OCI-LY1 (cell line): ENCODE data around the gene TGFBR1.

Source experiments
- EZH2 ChIP-seq: fragments of 200-600 bp; sonication (generic), shearing (Covaris generic); IDR thresholded peaks from 2 replicates; pipeline ENCODE4 v1.8.0; 2017; ENCODE audit warnings: borderline replicate concordance, mixed run types, mild to moderate bottlenecking, antibody characterized with exemption, low read length, moderate library complexity, mixed read lengths
- TF ChIP-seq, protein P1 (sequence below): fragments of 200-600 bp; sonication (generic), shearing (Covaris generic); IDR thresholded peaks from 2 replicates; pipeline ENCODE4 v1.5.1; 2017; ENCODE audit warnings: mild to moderate bottlenecking, antibody characterized with exemption, low read length, moderate library complexity, mixed read lengths

DNA sequence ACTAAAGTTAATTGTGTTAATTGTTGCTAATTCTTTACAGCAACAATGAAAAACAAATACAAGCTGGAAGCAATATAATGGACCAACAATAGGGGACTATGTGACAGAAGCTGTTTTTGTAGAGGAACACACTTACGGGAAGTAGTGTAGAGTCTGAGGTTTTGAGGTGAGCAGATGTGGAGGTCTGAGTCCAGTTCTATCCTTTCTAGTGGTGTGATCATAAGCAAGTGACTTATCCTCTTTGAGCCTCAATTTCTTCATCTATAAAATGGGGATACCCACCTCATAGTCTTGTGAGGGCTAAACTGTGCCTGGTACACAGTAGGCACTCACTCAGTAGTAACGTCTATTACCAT, 88.5 kb downstream of the TGFBR1 start:
- TF ChIP-seq, protein P1, sequence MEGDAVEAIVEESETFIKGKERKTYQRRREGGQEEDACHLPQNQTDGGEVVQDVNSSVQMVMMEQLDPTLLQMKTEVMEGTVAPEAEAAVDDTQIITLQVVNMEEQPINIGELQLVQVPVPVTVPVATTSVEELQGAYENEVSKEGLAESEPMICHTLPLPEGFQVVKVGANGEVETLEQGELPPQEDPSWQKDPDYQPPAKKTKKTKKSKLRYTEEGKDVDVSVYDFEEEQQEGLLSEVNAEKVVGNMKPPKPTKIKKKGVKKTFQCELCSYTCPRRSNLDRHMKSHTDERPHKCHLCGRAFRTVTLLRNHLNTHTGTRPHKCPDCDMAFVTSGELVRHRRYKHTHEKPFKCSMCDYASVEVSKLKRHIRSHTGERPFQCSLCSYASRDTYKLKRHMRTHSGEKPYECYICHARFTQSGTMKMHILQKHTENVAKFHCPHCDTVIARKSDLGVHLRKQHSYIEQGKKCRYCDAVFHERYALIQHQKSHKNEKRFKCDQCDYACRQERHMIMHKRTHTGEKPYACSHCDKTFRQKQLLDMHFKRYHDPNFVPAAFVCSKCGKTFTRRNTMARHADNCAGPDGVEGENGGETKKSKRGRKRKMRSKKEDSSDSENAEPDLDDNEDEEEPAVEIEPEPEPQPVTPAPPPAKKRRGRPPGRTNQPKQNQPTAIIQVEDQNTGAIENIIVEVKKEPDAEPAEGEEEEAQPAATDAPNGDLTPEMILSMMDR = no peak
- no peak for TF ChIP-seq EZH2
